Measurements from ENCODE around the gene CTBP2. TPM values are rescaled to one million over a fixed set of nuclear protein-coding genes. Genes with fewer than 3 reads are reported as not detected.
A peak's percentile ranks its signal among the peaks of the same experiment; 100 is the strongest.

The CTBP2 gene
- total and polyA plus RNA-seq, 11 donors, result 10.1 to 45.5 (median 29.1) TPM

- intact Hi-C loops (cut with DNase I), result no loop called here
- DNase-seq, result no peak
- no peak for TF ChIP-seq CTCF (IDR thresholded peaks at IDR 0.05)
- TF ChIP-seq POLR2A (IDR thresholded peaks at IDR 0.05), result no peak
- Histone ChIP-seq H3K27me3 (no peaks in the 10 kb centered on the region), H3K4me3 (no peak overlapping the region), H3K4me1 (peaks cover 9 to 71% (median 48%) of the 10 kb centered on the region in 12 donors), H3K9me3 (no peaks in the 10 kb centered on the region), H3K36me3 (peaks cover 0 to 4% (median 0%) of the 10 kb centered on the region in 9 donors), H3K27ac (peak overlapping the region in 3 of 12 donors; percentile 13 to 42 (median 21))
- ATAC-seq, result no peak
- WGBS, 4 donors, result 86 to 95% (median 93%) methylated on average over 6 of the region's 6 CpGs
Measured at GRCh38 chr10:125095228-125095627, 65.1 kb downstream of the CTBP2 start.

GRCh38 chr10:125094806-125095205 lies 65.6 kb downstream of the CTBP2 start:
- H3K27ac ChIP-seq, result peak overlapping the region in 2 of 12 donors; percentile 21 to 42
- intact Hi-C loops (cut with DNase I), result no loop called here
- DNase-seq (peak in 1 of 5 donors; percentile 46), ATAC-seq (peak in 3 of 4 donors; percentile 25 to 33 (median 25))
- WGBS, 4 donors, result 74 to 82% (median 78%) methylated on average over 8 of the region's 8 CpGs
- TF ChIP-seq POLR2A (IDR thresholded peaks at IDR 0.05) (no peak), CTCF (IDR thresholded peaks at IDR 0.05) (no peak)
- H3K4me1 ChIP-seq, result peaks cover 9 to 75% (median 51%) of the 10 kb centered on the region in 12 donors
- no peaks in the 10 kb centered on the region for H3K9me3 ChIP-seq
- no peaks in the 10 kb centered on the region for H3K27me3 ChIP-seq
- H3K36me3 ChIP-seq, result peaks cover 0 to 4% (median 0%) of the 10 kb centered on the region in 9 donors
- H3K4me3 ChIP-seq, result no peak overlapping the region

- DNase-seq, result no peak
- TF ChIP-seq POLR2A (IDR thresholded peaks at IDR 0.05) (no peak), CTCF (IDR thresholded peaks at IDR 0.05) (no peak)
- 82 to 84% (median 83%) methylated on average over 21 of the region's 21 CpGs for WGBS, 4 donors
- intact Hi-C loops (cut with DNase I), result no loop called here
- ATAC-seq, result peak in 1 of 4 donors; percentile 5
- H3K4me1 ChIP-seq, result peaks cover 9 to 78% (median 57%) of the 10 kb centered on the region in 12 donors
- no peaks in the 10 kb centered on the region for H3K27me3 ChIP-seq
- H3K4me3 ChIP-seq, result peak overlapping the region in 3 of 12 donors; percentile 7 to 34 (median 8)
- H3K27ac ChIP-seq, result peak overlapping the region in 10 of 12 donors; percentile 19 to 78 (median 62)
- peaks cover 0 to 4% (median 0%) of the 10 kb centered on the region in 9 donors for H3K36me3 ChIP-seq
- H3K9me3 ChIP-seq, result no peaks in the 10 kb centered on the region
Measured at GRCh38 chr10:125093974-125094705, 66.2 kb downstream of the CTBP2 start.

GRCh38 chr10:125093199-125093973 lies 67.0 kb downstream of the CTBP2 start:
- DNase-seq (peak in 4 of 5 donors; percentile 46 to 76 (median 64)), ATAC-seq (peak; percentile 33 to 83 (median 76))
- TF ChIP-seq POLR2A (IDR thresholded peaks at IDR 0.05) (no peak), CTCF (IDR thresholded peaks at IDR 0.05) (no peak)
- WGBS, 4 donors, result 34 to 42% (median 38%) methylated on average over 17 of the region's 17 CpGs
- intact Hi-C loops (cut with DNase I), result no loop called here
- Histone ChIP-seq H3K27ac (peak overlapping the region; percentile 9 to 78 (median 54)), H3K36me3 (peaks cover 0 to 5% (median 0%) of the 10 kb centered on the region in 9 donors), H3K9me3 (no peaks in the 10 kb centered on the region), H3K4me1 (peaks cover 9 to 78% (median 59%) of the 10 kb centered on the region in 12 donors), H3K27me3 (no peaks in the 10 kb centered on the region), H3K4me3 (peak overlapping the region in 6 of 12 donors; percentile 4 to 34 (median 10))
